Measurements from ENCODE around the gene DMAC2.
"Not testable (repeated sequence)": the region's sequence is repeated elsewhere in the genome, so short reads cannot be mapped to it uniquely, and the experiment has no call there.

The DMAC2 gene

GRCh38 chr19:41439441-41440222 lies at the start of gene DMAC2:
DMAC2 (minus strand) TSS chr19:41439912; CDS start chr19:41439899, 13 bp downstream.
- DNase-seq, result peak; percentile 98

- not testable (repeated sequence) for DNase-seq
These were observed 47.2 kb upstream of the DMAC2 start for GRCh38 chr19:41486953-41487352.

GRCh38 chr19:41484822-41485221 lies 45.1 kb upstream of the DMAC2 start:
- no peak for DNase-seq

- DNase-seq, result no peak
These were observed 40.6 kb upstream of the DMAC2 start for GRCh38 chr19:41480336-41480735.

DNA sequence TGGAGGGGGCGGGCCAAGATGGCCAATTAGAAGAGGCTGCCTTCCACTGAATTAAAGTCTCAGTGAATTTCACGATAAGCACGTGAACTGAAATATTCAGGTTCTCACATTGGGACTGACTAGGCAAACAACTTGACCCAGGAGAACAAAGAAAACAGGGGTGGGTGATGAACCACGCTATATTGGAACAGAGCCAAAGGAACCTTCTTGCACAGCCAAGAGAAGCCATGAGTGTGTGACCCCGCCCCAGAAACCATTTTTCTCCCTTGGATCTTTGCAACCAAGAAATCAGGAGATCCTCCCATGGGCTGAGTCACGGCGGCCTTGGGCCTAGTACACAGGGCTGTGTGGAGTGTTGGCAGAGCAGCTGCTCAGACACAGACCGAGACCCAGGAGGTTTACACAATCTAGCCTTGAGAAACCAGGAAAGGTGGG lies 40.1 kb upstream of the DMAC2 start:
- no peak for DNase-seq

- DNase-seq, result no peak
These were observed 39.4 kb upstream of the DMAC2 start for GRCh38 chr19:41478875-41479756.

DNA sequence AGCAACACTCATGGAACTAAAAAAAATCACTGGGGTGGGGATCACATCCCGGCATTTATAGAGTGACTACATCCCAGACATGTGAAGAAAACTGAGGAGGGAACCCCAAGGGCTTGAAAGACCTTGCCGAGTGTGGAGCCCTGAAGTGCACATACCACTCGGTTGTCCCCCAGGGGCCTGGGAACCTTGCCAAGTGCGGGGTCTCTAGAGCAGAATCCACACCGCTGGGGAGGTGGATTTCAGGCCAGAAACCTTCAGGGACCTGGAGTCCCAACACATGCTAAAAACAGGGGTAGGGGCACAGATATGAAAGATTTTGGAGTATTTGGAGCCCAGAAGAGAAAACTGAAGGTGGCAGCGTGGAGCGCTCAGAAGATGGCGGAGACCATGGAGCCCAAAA lies 38.5 kb upstream of the DMAC2 start:
- DNase-seq, result no peak

- DNase-seq, result no peak
These were observed 36.9 kb upstream of the DMAC2 start for GRCh38 chr19:41476583-41476982.

DNA sequence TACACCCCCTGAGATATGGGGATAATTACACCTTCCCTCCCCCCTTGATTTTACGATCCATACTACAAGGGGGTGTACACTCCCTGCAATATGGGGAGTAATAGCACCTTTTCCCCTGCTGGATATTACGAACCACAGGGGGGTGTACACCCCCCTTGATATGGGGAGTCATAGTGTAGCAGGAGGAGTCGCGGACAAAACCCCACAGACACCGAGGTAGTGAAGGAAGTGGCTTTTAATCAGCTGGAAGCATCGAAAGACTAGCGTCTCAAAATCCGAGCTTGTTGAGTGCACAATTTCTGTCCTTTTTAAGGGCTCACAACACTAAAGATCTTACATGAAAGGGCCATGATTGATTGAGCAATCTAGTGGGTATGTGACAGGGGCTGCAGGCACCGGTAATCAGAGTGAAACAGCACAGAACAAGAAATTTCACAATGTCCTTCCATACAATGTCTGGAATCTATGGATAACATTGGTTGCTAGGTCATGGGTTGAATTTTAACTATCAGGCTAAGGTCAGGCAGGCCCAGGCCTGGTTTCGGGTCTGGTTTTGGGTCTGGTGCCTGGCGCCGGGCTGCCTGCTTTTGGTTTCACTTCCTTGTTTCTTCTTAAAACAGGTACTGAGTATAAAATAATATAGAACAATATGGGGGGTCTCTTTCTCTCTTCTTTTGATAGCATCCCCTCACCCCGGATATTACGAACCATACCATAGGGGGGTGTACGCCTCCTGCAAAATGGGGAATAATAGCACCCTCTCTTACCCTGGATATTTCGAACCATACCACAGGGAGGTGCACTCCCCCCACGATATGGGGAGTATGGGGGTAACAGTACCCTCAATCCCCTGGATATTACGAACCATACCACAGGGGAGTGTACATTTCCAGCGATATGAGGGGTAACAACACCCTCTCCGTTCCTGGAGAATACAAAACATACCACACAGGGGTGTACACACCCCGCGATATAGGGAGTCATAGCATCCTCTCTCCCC lies 23.8 kb upstream of the DMAC2 start:
- not testable (repeated sequence) for DNase-seq

GRCh38 chr19:41462497-41462896 lies 22.8 kb upstream of the DMAC2 start:
- DNase-seq, result no peak

- DNase-seq, result no peak
These were observed 17.5 kb upstream of the DMAC2 start for GRCh38 chr19:41457241-41457640.

DNA sequence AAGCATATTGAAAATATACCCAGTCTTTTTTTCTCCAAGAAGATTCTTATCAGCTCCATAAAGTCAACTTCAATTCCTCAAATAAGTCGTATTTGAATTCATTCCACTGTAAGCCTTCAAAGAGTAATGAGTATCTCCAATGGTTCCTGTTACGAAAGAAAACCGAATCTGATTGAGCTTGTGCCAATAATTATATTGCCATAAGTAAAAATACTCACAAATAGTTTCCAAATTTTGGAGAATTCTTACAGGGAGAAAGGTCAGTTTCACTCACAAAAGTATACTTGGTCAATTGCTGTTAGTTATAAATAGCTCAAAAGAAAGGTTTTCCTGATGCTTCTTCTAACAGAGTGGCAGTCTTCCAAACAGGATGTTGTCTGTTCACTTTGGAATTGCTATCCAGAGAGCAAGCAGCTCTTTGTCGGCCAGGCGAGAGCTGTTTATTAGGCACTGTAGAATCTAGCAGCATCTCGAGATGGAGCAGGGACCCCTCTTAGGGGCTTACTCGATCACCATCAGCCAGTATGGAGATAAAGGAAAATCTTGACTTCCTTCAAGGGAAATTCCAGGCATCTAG lies 16.7 kb upstream of the DMAC2 start:
- DNase-seq, result no peak

DNA sequence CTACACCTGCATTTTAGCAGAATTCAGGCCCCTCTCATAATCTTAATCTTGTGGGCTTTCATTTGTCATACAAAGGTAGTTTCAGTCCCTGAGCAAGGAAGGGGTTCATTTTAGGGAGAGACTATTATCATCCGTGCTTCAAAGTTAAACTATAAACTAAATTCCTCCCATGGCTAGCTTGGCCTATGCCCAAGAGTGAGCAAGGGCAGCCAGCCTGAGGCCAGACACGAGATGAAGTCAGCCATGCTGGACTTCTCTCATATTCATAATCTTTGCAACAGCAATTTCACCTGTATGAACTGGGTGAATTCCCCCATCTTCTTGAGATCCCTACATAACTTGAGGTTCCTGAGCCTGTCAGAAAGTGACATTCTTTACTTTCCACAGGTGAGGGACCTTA lies 16.2 kb upstream of the DMAC2 start:
- no peak for DNase-seq

DNA sequence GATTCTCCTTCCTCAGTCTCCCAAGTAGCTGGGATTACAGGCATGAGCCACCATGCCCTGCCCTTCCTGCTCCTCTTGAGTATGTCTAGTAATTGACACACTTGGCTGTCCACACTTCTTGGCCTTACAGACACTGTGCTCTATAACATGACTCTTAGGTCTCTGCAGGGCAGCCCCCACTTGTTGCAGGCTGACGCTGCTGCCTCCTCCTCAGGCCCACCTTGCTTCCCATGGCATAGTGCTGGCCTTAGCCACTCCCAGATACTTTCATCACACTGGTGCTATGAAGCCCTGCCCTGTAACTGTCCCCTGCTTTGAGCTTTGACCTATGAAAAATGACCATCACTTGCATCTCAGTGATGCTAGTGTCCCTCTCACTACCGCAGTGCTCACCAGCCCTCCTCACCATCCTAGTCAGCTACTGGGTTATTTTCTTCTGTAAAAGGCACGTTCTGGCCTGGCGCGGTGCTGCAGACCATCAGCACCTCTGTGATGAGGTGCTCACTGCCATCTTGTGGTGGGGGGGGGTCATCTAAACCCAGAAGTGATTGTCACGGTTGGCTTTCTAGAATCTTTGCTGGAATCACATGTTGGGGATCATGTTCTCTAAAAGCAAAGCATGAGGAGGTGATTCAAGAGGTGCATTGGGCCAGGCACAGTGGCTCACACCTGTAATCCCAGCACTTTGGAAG lies 13.0 kb upstream of the DMAC2 start:
- DNase-seq, result no peak

GRCh38 chr19:41449865-41450178 lies 10.1 kb upstream of the DMAC2 start:
- DNase-seq, result no peak

DNA sequence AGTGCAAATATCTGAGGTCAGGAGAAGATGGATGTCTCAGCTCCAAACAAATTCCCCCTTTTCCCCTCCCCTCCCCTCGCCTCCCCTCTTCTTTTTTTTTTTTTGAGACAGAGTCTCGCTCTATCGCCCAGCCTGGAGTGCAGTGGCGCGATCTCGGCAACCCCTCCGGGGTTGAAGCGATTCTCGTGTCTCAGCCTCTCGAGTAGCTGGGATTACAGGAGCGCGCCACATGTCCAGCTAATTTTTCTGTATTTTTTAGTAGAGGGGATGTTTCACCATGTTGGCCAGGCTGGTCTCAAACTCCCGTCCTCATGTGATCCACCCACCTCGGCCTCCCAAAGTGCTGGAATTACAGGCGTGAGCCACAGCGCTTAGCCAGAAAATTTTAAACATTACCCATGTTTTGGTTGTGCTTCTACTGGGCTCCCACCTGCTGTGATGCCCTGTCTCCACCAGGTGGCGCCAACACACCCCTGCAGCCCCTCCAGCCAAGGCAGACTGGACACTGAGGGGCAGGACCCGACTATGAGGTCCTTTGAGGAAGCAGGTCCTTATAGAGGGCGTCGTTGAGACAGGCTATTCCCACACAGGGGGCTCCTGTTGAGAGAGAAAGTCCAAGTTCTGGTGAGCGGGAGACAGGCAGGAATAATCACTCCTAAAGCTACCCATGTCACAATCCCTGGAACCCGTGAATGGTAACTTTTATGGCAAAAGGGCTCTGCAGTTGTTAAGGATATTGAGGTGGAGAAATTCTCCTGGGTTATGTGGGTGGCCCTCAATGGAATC lies 9.6 kb upstream of the DMAC2 start:
- DNase-seq, result no peak

- DNase-seq, result no peak
These were observed 8.1 kb upstream of the DMAC2 start for GRCh38 chr19:41447732-41448332.

DNA sequence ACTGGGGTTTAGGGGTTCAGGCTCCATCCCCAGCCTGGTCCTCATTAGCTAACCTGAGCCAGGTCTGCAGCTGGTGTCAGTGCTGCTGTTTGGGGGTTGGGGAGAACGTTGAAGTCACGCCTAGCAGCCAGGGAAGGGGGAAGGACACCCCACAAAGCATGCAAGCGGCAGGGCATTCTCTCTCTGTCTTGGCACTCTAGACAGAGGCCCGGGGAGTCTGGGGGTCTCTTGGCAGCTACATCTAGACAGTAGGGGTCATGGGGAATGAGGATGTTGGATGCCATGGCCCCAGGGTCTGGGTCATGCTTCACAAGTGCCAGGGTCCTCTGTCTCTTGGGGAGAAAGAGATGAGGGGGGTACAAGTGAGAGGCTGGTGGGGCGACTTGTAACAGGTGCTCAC lies 5.9 kb upstream of the DMAC2 start:
- DNase-seq, result no peak

DNA sequence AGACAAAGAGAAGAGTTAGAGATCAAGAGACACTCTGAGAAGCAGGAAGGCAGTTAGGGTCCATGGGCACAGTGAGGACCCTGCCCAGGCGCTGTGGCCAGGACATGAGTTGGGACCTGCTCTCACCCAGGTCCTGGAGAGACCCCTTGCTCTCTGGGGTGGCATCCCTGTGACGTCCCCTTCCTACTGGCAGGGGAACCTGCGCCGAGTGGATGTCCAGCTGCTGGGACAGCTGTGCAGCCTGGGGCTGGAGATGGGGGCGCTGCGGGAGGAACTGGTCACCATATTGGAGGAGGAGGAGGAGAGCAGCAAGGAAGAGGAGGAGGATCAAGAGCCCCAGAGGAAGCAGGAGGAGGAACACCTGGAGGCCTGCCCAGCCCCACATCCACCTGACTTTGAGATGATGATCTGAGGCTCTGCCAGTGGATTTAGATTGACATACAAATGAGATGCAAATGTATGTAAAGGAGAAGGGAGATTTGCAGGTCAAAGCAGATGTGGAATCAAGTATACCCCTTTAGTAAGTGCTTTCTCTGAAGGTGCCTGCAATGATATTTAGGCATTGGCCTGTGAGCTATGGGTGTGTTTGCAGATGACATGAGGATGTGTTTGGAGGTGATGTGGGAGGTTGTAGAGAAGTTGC lies 4.2 kb upstream of the DMAC2 start:
- no peak for DNase-seq

Data from NCI-H187 treated with DMSO at 0.1 percent for 48 hours (cell line).